ENCODE measurements around the gene HAO2.

HAO2 gene

GRCh38 chr1:119361205-119361604 is 7.4 kb upstream of the HAO2 start:
- no peak for ATAC-seq
- TF ChIP-seq ESRRG (CRISPR knock-in tag; IDR thresholded peaks at IDR 0.05) (no peak), ARNTL (CRISPR knock-in tag; IDR thresholded peaks at IDR 0.05; ENCODE audit: borderline replicate concordance, low read depth) (no peak), ZNF8 (CRISPR knock-in tag; IDR thresholded peaks at IDR 0.05) (no peak), GLIS3 (CRISPR knock-in tag; IDR thresholded peaks at IDR 0.05) (no peak), ISL1 (CRISPR knock-in tag; IDR thresholded peaks at IDR 0.05) (no peak), OSR1 (CRISPR knock-in tag; IDR thresholded peaks at IDR 0.05) (no peak), ZNF565 (CRISPR knock-in tag; conservative IDR thresholded peaks at IDR 0.05; ENCODE audit: low read depth) (no peak), ZFP3 (CRISPR knock-in tag; IDR thresholded peaks at IDR 0.05) (no peak), BACH2 (CRISPR knock-in tag; IDR thresholded peaks at IDR 0.05; ENCODE audit: borderline replicate concordance) (no peak), TOX (CRISPR knock-in tag; IDR thresholded peaks at IDR 0.05; ENCODE audit: borderline replicate concordance) (no peak), TCF4 (CRISPR knock-in tag; IDR thresholded peaks at IDR 0.05; ENCODE audit: borderline replicate concordance) (no peak), ZNF70 (CRISPR knock-in tag; IDR thresholded peaks at IDR 0.05) (no peak), TSHZ2 (CRISPR knock-in tag; IDR thresholded peaks at IDR 0.05) (no peak)

GRCh38 chr1:119361620-119362344 is 6.8 kb upstream of the HAO2 start:
- ATAC-seq, result no peak

More at GRCh38 chr1:119361620-119362344, 6.8 kb upstream of the HAO2 start:
- TF ChIP-seq TOX (CRISPR knock-in tag; IDR thresholded peaks at IDR 0.05; ENCODE audit: borderline replicate concordance) (no peak), CREB5 (CRISPR knock-in tag; IDR thresholded peaks at IDR 0.05; ENCODE audit: low read depth) (no peak), POU6F1 (CRISPR knock-in tag; IDR thresholded peaks at IDR 0.05; ENCODE audit: borderline replicate concordance, low read depth) (no peak), TSHZ2 (CRISPR knock-in tag; IDR thresholded peaks at IDR 0.05) (no peak), GLIS3 (CRISPR knock-in tag; IDR thresholded peaks at IDR 0.05) (no peak), ZC3H10 (CRISPR knock-in tag; IDR thresholded peaks at IDR 0.05) (no peak), OSR1 (CRISPR knock-in tag; IDR thresholded peaks at IDR 0.05) (no peak), ZNF565 (CRISPR knock-in tag; conservative IDR thresholded peaks at IDR 0.05; ENCODE audit: low read depth) (no peak), BACH2 (CRISPR knock-in tag; IDR thresholded peaks at IDR 0.05; ENCODE audit: borderline replicate concordance) (no peak), ZNF8 (CRISPR knock-in tag; IDR thresholded peaks at IDR 0.05) (no peak), CSDC2 (CRISPR knock-in tag; IDR thresholded peaks at IDR 0.05) (no peak), SNAI2 (CRISPR knock-in tag; IDR thresholded peaks at IDR 0.05) (no peak), RARB (CRISPR knock-in tag; IDR thresholded peaks at IDR 0.05) (no peak), ARNTL (CRISPR knock-in tag; IDR thresholded peaks at IDR 0.05; ENCODE audit: borderline replicate concordance, low read depth) (no peak)

All from SK-N-SH treated with all-trans-retinoic acid at 6 μM for 48 hours (cell line).